HG03159 (cell line): ENCODE results near the gene GPR55.

Source experiments
- ATAC-seq: cut with Tn5 transposase; IDR thresholded peaks from one replicate; pipeline ENCODE4 v1.9.1; 2021; ENCODE audit warnings: mild to moderate bottlenecking, moderate library complexity; ENCODE audit not compliant: unreplicated experiment

Gene GPR55

GRCh38 chr2:230919681-230920080, 5.4 kb downstream of the GPR55 start:
- ATAC-seq, result no peak

- ATAC-seq, result no peak
Measured at GRCh38 chr2:230919240-230919639, 5.8 kb downstream of the GPR55 start.

GRCh38 chr2:230916218-230916617, 8.8 kb downstream of the GPR55 start:
- no peak for ATAC-seq

GRCh38 chr2:230915319-230915718, 9.7 kb downstream of the GPR55 start:
- ATAC-seq, result no peak

GRCh38 chr2:230914886-230915285, 10.2 kb downstream of the GPR55 start:
- ATAC-seq, result no peak

GRCh38 chr2:230913406-230914143, 11.5 kb downstream of the GPR55 start:
- no peak for ATAC-seq

- ATAC-seq, result no peak
Measured at GRCh38 chr2:230912724-230913123, 12.3 kb downstream of the GPR55 start.

GRCh38 chr2:230912046-230912445, 13.0 kb downstream of the GPR55 start:
- no peak for ATAC-seq

- ATAC-seq, result no peak
Measured at GRCh38 chr2:230910546-230911177, 14.4 kb downstream of the GPR55 start.

- no peak for ATAC-seq
Measured at GRCh38 chr2:230909841-230910545, 15.0 kb downstream of the GPR55 start.

- no peak for ATAC-seq
Measured at GRCh38 chr2:230908595-230909191, 16.3 kb downstream of the GPR55 start.

GRCh38 chr2:230908092-230908594, 16.9 kb downstream of the GPR55 start:
- ATAC-seq, result no peak

- no peak for ATAC-seq
Measured at GRCh38 chr2:230907361-230908091, 17.5 kb downstream of the GPR55 start.

- ATAC-seq, result no peak
Measured at GRCh38 chr2:230906471-230907230, 18.4 kb downstream of the GPR55 start.

- ATAC-seq, result no peak
Measured at GRCh38 chr2:230905448-230906421, 19.3 kb downstream of the GPR55 start.

GRCh38 chr2:230904856-230905447, 20.1 kb downstream of the GPR55 start:
- ATAC-seq, result no peak

- ATAC-seq, result no peak
Measured at GRCh38 chr2:230903231-230904150, 21.6 kb downstream of the GPR55 start.
